Left ventricle myocardium superior (tissue), 1 donor: ENCODE measurements around the gene HOXD4. TPM values are rescaled to one million over a fixed set of nuclear protein-coding genes. Genes with fewer than 3 reads are reported as not detected.
A peak's percentile ranks its signal among the peaks of the same experiment; 100 is the strongest.

Source experiments
- ATAC-seq: fragments of 200-7000 bp; cut with Tn5 transposase; one replicate; pipeline ENCODE4 v1.9.1; 2020; ENCODE audit warnings: mild to moderate bottlenecking, moderate library complexity
- DNase-seq: peaks from one replicate; pipeline ENCODE4 v3.0.0-alpha.2; 2020
- intact Hi-C: fragments of 100-400 bp; cut with micrococcal nuclease; formaldehyde crosslinking; loops from one replicate; pipeline ENCODE4 v1.11.0; 2022
- total RNA-seq: library from RNA; stranded (reverse); fragmentation: NEBNext Ultra II Directional; extraction: Animal tissue kit (Norgen Biotek cat#: 25700); gene quantifications from one replicate; pipeline ENCODE4 v1.2.1, GENCODE V29; 2021
- donor health status: DM: no; HTN: yes; CAD: no; lungs with severe emphysema.

Gene HOXD4
- total RNA-seq, 1 donor from 2014 or later, result 0.22 TPM

GRCh38 chr2:176175709-176176607, 24.6 kb downstream of the HOXD4 start:
- DNase-seq, result no peak
- intact Hi-C loops, result no loop called here
- no peak for ATAC-seq

- DNase-seq, result no peak
- intact Hi-C loops, result no loop called here
- no peak for ATAC-seq
Measured at GRCh38 chr2:176177580-176178037, 26.3 kb downstream of the HOXD4 start.

- DNase-seq (no peak), ATAC-seq (no peak)
- intact Hi-C loops, result no loop called here
Measured at GRCh38 chr2:176178038-176178756, 26.8 kb downstream of the HOXD4 start.

GRCh38 chr2:176178757-176179295, 27.5 kb downstream of the HOXD4 start:
- ATAC-seq (no peak), DNase-seq (no peak)
- intact Hi-C loops, result no loop called here

- intact Hi-C loops, result no loop called here
- ATAC-seq (no peak), DNase-seq (no peak)
Measured at GRCh38 chr2:176181551-176181950, 30.2 kb downstream of the HOXD4 start.

- no peak for DNase-seq
- intact Hi-C loops, result no loop called here
- ATAC-seq, result no peak
Measured at GRCh38 chr2:176182671-176183070, 31.3 kb downstream of the HOXD4 start.

GRCh38 chr2:176184749-176185148, 33.4 kb downstream of the HOXD4 start:
- intact Hi-C loops, result no loop called here
- ATAC-seq (no peak), DNase-seq (no peak)

GRCh38 chr2:176186024-176186423, 34.7 kb downstream of the HOXD4 start:
- ATAC-seq (no peak), DNase-seq (no peak)
- intact Hi-C loops, result no loop called here

- DNase-seq (no peak), ATAC-seq (no peak)
- intact Hi-C loops, result no loop called here
Measured at GRCh38 chr2:176187200-176187898, 36.0 kb downstream of the HOXD4 start.

- DNase-seq, result no peak
Measured at GRCh38 chr2:176187899-176188773, 36.8 kb downstream of the HOXD4 start, which contains the start of gene HOXD1. HOXD1 (plus strand) TSS chr2:176188668; CDS start chr2:176188802, 134 bp downstream.

GRCh38 chr2:176188774-176189680, 37.7 kb downstream of the HOXD4 start:
- DNase-seq (no peak), ATAC-seq (no peak)
- intact Hi-C loops, result no loop called here

More at GRCh38 chr2:176187899-176188773, 36.8 kb downstream of the HOXD4 start, which contains the start of gene HOXD1:
- peak; percentile 52 for ATAC-seq
- intact Hi-C loops, result no loop called here

- ATAC-seq (peak; percentile 41), DNase-seq (no peak)
- intact Hi-C loops, result no loop called here
Measured at GRCh38 chr2:176189681-176190641, 38.6 kb downstream of the HOXD4 start.

GRCh38 chr2:176192351-176192750, 41.0 kb downstream of the HOXD4 start:
- ATAC-seq (no peak), DNase-seq (no peak)
- intact Hi-C loops, result no loop called here

- no peak for DNase-seq
- intact Hi-C loops, result no loop called here
- no peak for ATAC-seq
Measured at GRCh38 chr2:176193048-176193447, 41.7 kb downstream of the HOXD4 start.

GRCh38 chr2:176199902-176200301, 48.6 kb downstream of the HOXD4 start:
- DNase-seq (no peak), ATAC-seq (no peak)
- intact Hi-C loops, result no loop called here

- intact Hi-C loops, result no loop called here
- no peak for ATAC-seq
Measured at GRCh38 chr2:176200971-176201370, 49.6 kb downstream of the HOXD4 start.

More at GRCh38 chr2:176200971-176201370, 49.6 kb downstream of the HOXD4 start:
- no peak for DNase-seq
